Nucleus accumbens (tissue), 56 donors: Measurements from ENCODE around the gene SRPRB.

Experiments
- DNase-seq, 56 donors: peaks; one replicate each; lab custom pipeline; 2025; lab: John Stamatoyannopoulos, UW

The SRPRB gene

GRCh38 chr3:133860519-133860918, 54.9 kb downstream of the SRPRB start:
- no peak for DNase-seq

- no peak for DNase-seq
These were observed 56.5 kb downstream of the SRPRB start for GRCh38 chr3:133862161-133862560.

- DNase-seq: no peak
These were observed 58.3 kb downstream of the SRPRB start for GRCh38 chr3:133863911-133864310.

- DNase-seq: no peak
These were observed 59.0 kb downstream of the SRPRB start for GRCh38 chr3:133864616-133865015.

- no peak for DNase-seq
These were observed 59.7 kb downstream of the SRPRB start for GRCh38 chr3:133865136-133865855.

- no peak for DNase-seq
These were observed 60.5 kb downstream of the SRPRB start for GRCh38 chr3:133866141-133866540.

- DNase-seq: no peak
These were observed 62.6 kb downstream of the SRPRB start for GRCh38 chr3:133868186-133868585.

GRCh38 chr3:133868758-133869475, 63.3 kb downstream of the SRPRB start:
- peak in 1 of 56 donors; percentile 11 for DNase-seq

- no peak for DNase-seq
These were observed 64.0 kb downstream of the SRPRB start for GRCh38 chr3:133869586-133869985.

GRCh38 chr3:133870822-133871221, 65.2 kb downstream of the SRPRB start:
- no peak for DNase-seq
